ENCODE measurements around the gene EIF3K.
A peak's percentile ranks its signal among the peaks of the same experiment; 100 is the strongest.

EIF3K gene

DNA sequence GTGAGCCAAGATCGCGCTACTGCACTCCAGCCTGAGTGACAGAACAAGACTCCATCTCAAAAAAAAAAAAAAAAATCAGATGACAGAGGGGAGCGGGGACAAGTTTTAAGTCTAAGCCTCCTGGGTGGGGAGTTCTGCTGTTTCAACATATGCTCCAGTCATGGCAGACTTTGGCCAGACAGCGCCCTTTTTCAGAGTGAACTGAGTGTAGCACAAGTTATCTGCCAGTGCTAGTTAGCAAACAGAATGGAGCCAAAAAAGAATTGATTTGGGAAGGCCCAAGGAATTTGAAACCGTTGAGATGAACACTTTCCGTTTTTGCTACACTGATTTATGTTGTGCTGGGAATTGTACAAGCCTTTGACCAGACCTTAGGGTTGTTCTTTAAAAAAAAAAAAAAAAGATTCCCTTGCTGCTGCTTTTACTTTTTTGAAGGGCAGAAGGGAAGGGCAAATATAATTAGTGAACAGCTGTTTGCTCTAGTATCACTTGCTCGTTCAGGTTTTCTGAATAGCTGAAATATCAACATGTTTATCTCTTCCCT, 34.1 kb downstream of the EIF3K start:
- H3K27ac ChIP-seq (ENCODE audit: low read depth, low read length) = no peak overlapping the region
- H3K4me1 ChIP-seq (ENCODE audit: control insufficient read depth, low read depth, low read length) = peaks cover 29% of the 10 kb centered on the region
- no peak overlapping the region for H3K4me3 ChIP-seq (ENCODE audit: low read length)
- H3K27me3 ChIP-seq (ENCODE audit: insufficient read depth, low read length, poor library complexity) = no peaks in the 10 kb centered on the region
- H3K79me2 ChIP-seq (ENCODE audit: control insufficient read depth, insufficient read depth, low read length) = peaks cover 98% of the 10 kb centered on the region
- no peaks in the 10 kb centered on the region for H3K36me3 ChIP-seq (ENCODE audit: control insufficient read depth, insufficient read depth, low read length)
- no peak overlapping the region for H3K23ac ChIP-seq (ENCODE audit: low read length)
- H2BK5ac ChIP-seq (ENCODE audit: low read length) = no peak overlapping the region
- H3K56ac ChIP-seq (ENCODE audit: low read length) = no peak overlapping the region
- no peak overlapping the region for H3K4ac ChIP-seq (ENCODE audit: low read depth, low read length)
- H4K5ac ChIP-seq (ENCODE audit: low read length) = no peak overlapping the region
- H3K18ac ChIP-seq (ENCODE audit: low read length) = no peak overlapping the region
- no peak for DNase-seq
- H2BK120ac ChIP-seq (ENCODE audit: low read depth, low read length) = no peak overlapping the region
- H4K8ac ChIP-seq (ENCODE audit: low read depth, low read length) = no peak overlapping the region
- no peak overlapping the region for H3K9ac ChIP-seq (ENCODE audit: low read length)
- WGBS (ENCODE audit: extremely low coverage, insufficient coverage, low lambda C conversion rate) = no CpG with 5 or more reads among the region's 7 CpGs
- H3K79me1 ChIP-seq (ENCODE audit: low read length) = peaks cover 6% of the 10 kb centered on the region
- no peak overlapping the region for H2AK5ac ChIP-seq (ENCODE audit: low read length)
- H3K4me2 ChIP-seq (ENCODE audit: low read length) = no peak overlapping the region
- no peak overlapping the region for H2BK15ac ChIP-seq (replicated peaks; ENCODE audit: low read depth)

DNA sequence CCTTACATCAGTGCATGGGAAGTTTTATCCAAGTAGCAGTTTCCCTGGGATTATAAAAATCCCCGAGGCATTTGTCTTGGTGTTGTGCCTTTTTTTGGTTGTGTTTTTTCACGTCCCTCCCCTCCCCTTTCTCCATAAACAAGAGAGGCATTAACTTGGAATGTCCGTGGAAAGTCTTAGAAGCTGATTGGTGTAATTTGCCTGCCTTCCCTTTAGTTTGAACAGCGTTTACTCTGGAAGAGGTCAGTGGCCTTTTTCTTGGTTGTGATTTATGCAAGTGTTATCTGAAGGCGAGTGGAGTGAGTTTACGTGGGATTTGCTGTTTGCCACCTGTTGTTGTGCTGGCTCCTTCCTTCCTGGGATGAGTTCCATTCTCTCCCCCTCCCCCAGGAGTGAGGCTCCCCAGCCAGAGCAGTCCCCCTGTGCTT, 35.7 kb downstream of the EIF3K start:
- no peaks in the 10 kb centered on the region for H3K36me3 ChIP-seq (ENCODE audit: control insufficient read depth, insufficient read depth, low read length)
- no CpG with 5 or more reads among the region's 6 CpGs for WGBS (ENCODE audit: extremely low coverage, insufficient coverage, low lambda C conversion rate)
- H2BK15ac ChIP-seq (replicated peaks; ENCODE audit: low read depth) = no peak overlapping the region
- no peak overlapping the region for H3K4ac ChIP-seq (ENCODE audit: low read depth, low read length)
- H3K9ac ChIP-seq (ENCODE audit: low read length) = no peak overlapping the region
- no peak overlapping the region for H3K4me2 ChIP-seq (ENCODE audit: low read length)
- no peak for DNase-seq
- H3K79me2 ChIP-seq (ENCODE audit: control insufficient read depth, insufficient read depth, low read length) = peaks cover 97% of the 10 kb centered on the region
- peaks cover 6% of the 10 kb centered on the region for H3K79me1 ChIP-seq (ENCODE audit: low read length)
- H2BK120ac ChIP-seq (ENCODE audit: low read depth, low read length) = no peak overlapping the region
- H2BK5ac ChIP-seq (ENCODE audit: low read length) = no peak overlapping the region
- no peaks in the 10 kb centered on the region for H3K27me3 ChIP-seq (ENCODE audit: insufficient read depth, low read length, poor library complexity)
- H3K18ac ChIP-seq (ENCODE audit: low read length) = no peak overlapping the region
- no peak overlapping the region for H2AK5ac ChIP-seq (ENCODE audit: low read length)
- H4K5ac ChIP-seq (ENCODE audit: low read length) = no peak overlapping the region
- peaks cover 32% of the 10 kb centered on the region for H3K4me1 ChIP-seq (ENCODE audit: control insufficient read depth, low read depth, low read length)
- peak overlapping the region; percentile 31 for H3K27ac ChIP-seq (ENCODE audit: low read depth, low read length)
- H4K8ac ChIP-seq (ENCODE audit: low read depth, low read length) = no peak overlapping the region
- no peak overlapping the region for H3K4me3 ChIP-seq (ENCODE audit: low read length)
- H3K23ac ChIP-seq (ENCODE audit: low read length) = no peak overlapping the region
- no peak overlapping the region for H3K56ac ChIP-seq (ENCODE audit: low read length)

- WGBS (ENCODE audit: extremely low coverage, insufficient coverage, low lambda C conversion rate) = no CpG with 5 or more reads among the region's 5 CpGs
Observed at GRCh38 chr19:38655148-38655824, 36.3 kb downstream of the EIF3K start.

GRCh38 chr19:38656171-38656981, 37.4 kb downstream of the EIF3K start:
- Histone ChIP-seq H3K79me2 (ENCODE audit: control insufficient read depth, insufficient read depth, low read length) (peaks cover 96% of the 10 kb centered on the region), H3K27me3 (ENCODE audit: insufficient read depth, low read length, poor library complexity) (no peaks in the 10 kb centered on the region), H4K5ac (ENCODE audit: low read length) (no peak overlapping the region), H3K4ac (ENCODE audit: low read depth, low read length) (no peak overlapping the region), H2BK5ac (ENCODE audit: low read length) (no peak overlapping the region), H2BK120ac (ENCODE audit: low read depth, low read length) (no peak overlapping the region), H3K36me3 (ENCODE audit: control insufficient read depth, insufficient read depth, low read length) (no peaks in the 10 kb centered on the region), H4K8ac (ENCODE audit: low read depth, low read length) (no peak overlapping the region), H2BK15ac (replicated peaks; ENCODE audit: low read depth) (no peak overlapping the region), H2AK5ac (ENCODE audit: low read length) (no peak overlapping the region), H3K79me1 (ENCODE audit: low read length) (peaks cover 6% of the 10 kb centered on the region), H3K4me1 (ENCODE audit: control insufficient read depth, low read depth, low read length) (peaks cover 26% of the 10 kb centered on the region), H3K18ac (ENCODE audit: low read length) (no peak overlapping the region), H3K9ac (ENCODE audit: low read length) (no peak overlapping the region), H3K27ac (ENCODE audit: low read depth, low read length) (no peak overlapping the region), H3K23ac (ENCODE audit: low read length) (no peak overlapping the region), H3K4me2 (ENCODE audit: low read length) (no peak overlapping the region), H3K4me3 (ENCODE audit: low read length) (no peak overlapping the region), H3K56ac (ENCODE audit: low read length) (peak overlapping the region; percentile 30)
- WGBS (ENCODE audit: extremely low coverage, insufficient coverage, low lambda C conversion rate) = no CpG with 5 or more reads among the region's 7 CpGs
- no peak for DNase-seq

More at GRCh38 chr19:38655148-38655824, 36.3 kb downstream of the EIF3K start:
- H3K4me1 ChIP-seq (ENCODE audit: control insufficient read depth, low read depth, low read length) = peaks cover 28% of the 10 kb centered on the region
- no peak overlapping the region for H2BK5ac ChIP-seq (ENCODE audit: low read length)
- H2BK120ac ChIP-seq (ENCODE audit: low read depth, low read length) = no peak overlapping the region
- H4K5ac ChIP-seq (ENCODE audit: low read length) = no peak overlapping the region
- no peaks in the 10 kb centered on the region for H3K36me3 ChIP-seq (ENCODE audit: control insufficient read depth, insufficient read depth, low read length)
- no peak overlapping the region for H4K8ac ChIP-seq (ENCODE audit: low read depth, low read length)
- H3K79me1 ChIP-seq (ENCODE audit: low read length) = peaks cover 6% of the 10 kb centered on the region
- H3K9ac ChIP-seq (ENCODE audit: low read length) = no peak overlapping the region
- H2AK5ac ChIP-seq (ENCODE audit: low read length) = no peak overlapping the region
- no peak overlapping the region for H3K4ac ChIP-seq (ENCODE audit: low read depth, low read length)
- H3K79me2 ChIP-seq (ENCODE audit: control insufficient read depth, insufficient read depth, low read length) = peaks cover 97% of the 10 kb centered on the region
- no peak overlapping the region for H3K4me3 ChIP-seq (ENCODE audit: low read length)
- DNase-seq = no peak
- H3K27ac ChIP-seq (ENCODE audit: low read depth, low read length) = no peak overlapping the region
- H3K56ac ChIP-seq (ENCODE audit: low read length) = no peak overlapping the region
- H2BK15ac ChIP-seq (replicated peaks; ENCODE audit: low read depth) = no peak overlapping the region
- no peak overlapping the region for H3K4me2 ChIP-seq (ENCODE audit: low read length)
- no peaks in the 10 kb centered on the region for H3K27me3 ChIP-seq (ENCODE audit: insufficient read depth, low read length, poor library complexity)
- no peak overlapping the region for H3K18ac ChIP-seq (ENCODE audit: low read length)
- H3K23ac ChIP-seq (ENCODE audit: low read length) = no peak overlapping the region

DNA sequence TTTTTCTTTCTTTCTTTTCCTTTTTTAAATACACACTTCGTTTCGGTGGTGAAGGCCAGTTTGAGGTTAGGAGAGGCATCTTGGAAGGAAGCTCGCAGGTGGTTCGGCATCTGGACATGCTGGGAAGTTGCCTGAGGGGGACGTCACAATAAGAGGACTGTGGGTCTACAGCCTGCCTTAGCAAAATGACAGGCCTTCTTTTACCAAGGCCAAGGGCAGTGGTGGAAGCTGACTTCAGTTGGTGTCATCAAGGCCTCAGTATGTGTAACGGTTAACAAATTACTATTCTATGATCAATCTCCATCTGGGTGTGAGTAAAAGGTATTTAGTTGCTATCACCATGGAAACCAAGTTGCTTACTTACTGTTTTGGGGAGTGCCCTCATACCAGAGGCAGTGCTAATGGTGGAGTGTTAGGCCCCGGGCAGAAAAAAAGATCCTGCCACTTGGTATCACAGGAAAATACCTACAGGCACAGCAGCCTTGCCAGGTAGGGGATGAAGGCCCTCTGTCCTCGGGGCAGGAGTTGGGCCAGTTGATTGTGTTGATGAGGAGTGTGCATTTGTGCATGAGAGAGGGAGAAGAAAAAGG, 38.7 kb downstream of the EIF3K start:
- no peak overlapping the region for H2BK15ac ChIP-seq (replicated peaks; ENCODE audit: low read depth)
- no CpG with 5 or more reads among the region's 8 CpGs for WGBS (ENCODE audit: extremely low coverage, insufficient coverage, low lambda C conversion rate)
- H3K23ac ChIP-seq (ENCODE audit: low read length) = no peak overlapping the region
- H4K5ac ChIP-seq (ENCODE audit: low read length) = no peak overlapping the region
- no peak overlapping the region for H2AK5ac ChIP-seq (ENCODE audit: low read length)
- H3K9ac ChIP-seq (ENCODE audit: low read length) = peak overlapping the region; percentile 47
- H4K8ac ChIP-seq (ENCODE audit: low read depth, low read length) = no peak overlapping the region
- no peaks in the 10 kb centered on the region for H3K36me3 ChIP-seq (ENCODE audit: control insufficient read depth, insufficient read depth, low read length)
- H3K4me2 ChIP-seq (ENCODE audit: low read length) = no peak overlapping the region
- H2BK120ac ChIP-seq (ENCODE audit: low read depth, low read length) = no peak overlapping the region
- peak overlapping the region; percentile 63 for H2BK5ac ChIP-seq (ENCODE audit: low read length)
- peaks cover 93% of the 10 kb centered on the region for H3K79me2 ChIP-seq (ENCODE audit: control insufficient read depth, insufficient read depth, low read length)
- DNase-seq = peak; percentile 92
- peak overlapping the region; percentile 40 for H3K27ac ChIP-seq (ENCODE audit: low read depth, low read length)
- no peaks in the 10 kb centered on the region for H3K27me3 ChIP-seq (ENCODE audit: insufficient read depth, low read length, poor library complexity)
- H3K4ac ChIP-seq (ENCODE audit: low read depth, low read length) = no peak overlapping the region
- peaks cover 6% of the 10 kb centered on the region for H3K79me1 ChIP-seq (ENCODE audit: low read length)
- H3K4me3 ChIP-seq (ENCODE audit: low read length) = no peak overlapping the region
- H3K4me1 ChIP-seq (ENCODE audit: control insufficient read depth, low read depth, low read length) = peaks cover 22% of the 10 kb centered on the region
- H3K56ac ChIP-seq (ENCODE audit: low read length) = peak overlapping the region; percentile 61
- H3K18ac ChIP-seq (ENCODE audit: low read length) = peak overlapping the region; percentile 33
